GM23338 (cell line): ENCODE results near the gene PDCD10.

Source experiments
- CREB1 ChIP-seq: fragments of 250-450 bp; sonication (Bioruptor Pico); IDR thresholded peaks from 2 replicates; pipeline ENCODE4 v1.5.0; 2020; ENCODE audit warnings: low read depth, mild to moderate bottlenecking, moderate library complexity
- CTCF ChIP-seq, 2 experiments: fragments of 200-600 bp in 1 of 2; sonication (generic) in 1 of 2; conservative IDR thresholded peaks; 2 replicates each; pipeline versions ENCODE4 v1.5.1 to v1.6.1; 2016 to 2017; ENCODE audit warnings: antibody characterized with exemption in 2 of 2, low read depth in 2 of 2, mild to moderate bottlenecking in 2 of 2, moderate library complexity in 1 of 2
- EZH2 ChIP-seq: fragments of 200-600 bp; sonication (generic); IDR thresholded peaks from one replicate; pipeline ENCODE4 v1.8.0; 2017; ENCODE audit warnings: antibody characterized with exemption, mild to moderate bottlenecking, low read depth; ENCODE audit not compliant: unreplicated experiment
- EZH2phosphoT487 ChIP-seq: fragments of 200-600 bp; sonication (generic); IDR thresholded peaks from one replicate; pipeline ENCODE4 v1.8.1; 2018; ENCODE audit warnings: antibody characterized with exemption; ENCODE audit not compliant: unreplicated experiment
- JUNB ChIP-seq: IDR thresholded peaks from one replicate; pipeline ENCODE4 v1.6.1; 2016; ENCODE audit warnings: antibody characterized with exemption; ENCODE audit not compliant: unreplicated experiment
- NANOG ChIP-seq: IDR thresholded peaks from 2 replicates; pipeline ENCODE4 v1.6.1; 2016; ENCODE audit warnings: antibody characterized with exemption, borderline replicate concordance
- POLR2AphosphoS5 ChIP-seq: IDR thresholded peaks from 2 replicates; pipeline ENCODE4 v1.6.1; 2016; ENCODE audit warnings: antibody characterized with exemption, low read depth
- REST ChIP-seq: IDR thresholded peaks from one replicate; pipeline ENCODE4 v1.6.1; 2018; ENCODE audit warnings: antibody characterized with exemption; ENCODE audit not compliant: unreplicated experiment
- STAT1 ChIP-seq: IDR thresholded peaks from one replicate; pipeline ENCODE4 v1.6.1; 2016; ENCODE audit warnings: antibody characterized with exemption; ENCODE audit not compliant: unreplicated experiment
- ZNF331 ChIP-seq: fragments of 250-450 bp; sonication (Bioruptor Pico); IDR thresholded peaks from 2 replicates; pipeline ENCODE4 v1.5.0; 2020; ENCODE audit warnings: low read depth, mild to moderate bottlenecking, moderate library complexity
- TF ChIP-seq, protein P1 (sequence below): IDR thresholded peaks from 2 replicates; pipeline ENCODE4 v1.6.1; 2016; ENCODE audit warnings: antibody characterized with exemption

GRCh38 chr3:167723872-167724271 is 10.8 kb downstream of the PDCD10 start:
- TF ChIP-seq POLR2AphosphoS5 (no peak), CTCF (conservative IDR thresholded peaks at IDR 0.05; ENCODE audit: low read depth in 2 of 2) (no peak), REST (no peak), EZH2 (no peak), STAT1 (no peak), EZH2phosphoT487 (no peak), CREB1 (CRISPR knock-in tag) (no peak), JUNB (no peak), ZNF331 (CRISPR knock-in tag) (no peak), NANOG (no peak)
- TF ChIP-seq, protein P1, sequence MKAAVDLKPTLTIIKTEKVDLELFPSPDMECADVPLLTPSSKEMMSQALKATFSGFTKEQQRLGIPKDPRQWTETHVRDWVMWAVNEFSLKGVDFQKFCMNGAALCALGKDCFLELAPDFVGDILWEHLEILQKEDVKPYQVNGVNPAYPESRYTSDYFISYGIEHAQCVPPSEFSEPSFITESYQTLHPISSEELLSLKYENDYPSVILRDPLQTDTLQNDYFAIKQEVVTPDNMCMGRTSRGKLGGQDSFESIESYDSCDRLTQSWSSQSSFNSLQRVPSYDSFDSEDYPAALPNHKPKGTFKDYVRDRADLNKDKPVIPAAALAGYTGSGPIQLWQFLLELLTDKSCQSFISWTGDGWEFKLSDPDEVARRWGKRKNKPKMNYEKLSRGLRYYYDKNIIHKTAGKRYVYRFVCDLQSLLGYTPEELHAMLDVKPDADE, result no peak
